ENCODE data around the gene SMIM36.
"Not testable (repeated sequence)": the region's sequence is repeated elsewhere in the genome, so short reads cannot be mapped to it uniquely, and the experiment has no call there.

Gene SMIM36

DNA sequence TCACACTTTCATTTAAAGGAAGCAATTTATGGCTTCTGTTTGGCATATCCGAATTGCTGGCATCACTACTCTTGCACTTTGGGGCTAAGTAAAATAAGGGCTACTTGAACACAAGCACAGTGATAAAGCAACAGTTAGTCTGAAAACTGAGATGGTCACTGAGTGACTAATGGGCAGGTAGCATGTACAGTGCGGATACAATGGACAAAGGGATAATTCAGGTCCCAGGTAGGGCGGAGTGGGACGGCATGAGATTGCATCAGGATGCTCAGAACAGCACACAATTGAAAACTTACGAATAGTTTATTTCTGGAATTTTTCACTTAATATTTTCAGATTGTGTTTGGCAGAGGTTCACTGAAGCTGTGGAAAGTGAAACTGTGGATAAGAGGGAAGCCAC lies 9.2 kb upstream of the SMIM36 start:
- no peak for DNase-seq
- in situ Hi-C loops (cut with MboI; ENCODE audit: low pct_unique_long_range_greater_than_20kb, low sequenced_read_pairs), result no loop called here

GRCh38 chr17:55518510-55518909 lies 7.3 kb upstream of the SMIM36 start:
- no peak for DNase-seq
- in situ Hi-C loops (cut with MboI; ENCODE audit: low pct_unique_long_range_greater_than_20kb, low sequenced_read_pairs), result no loop called here

DNA sequence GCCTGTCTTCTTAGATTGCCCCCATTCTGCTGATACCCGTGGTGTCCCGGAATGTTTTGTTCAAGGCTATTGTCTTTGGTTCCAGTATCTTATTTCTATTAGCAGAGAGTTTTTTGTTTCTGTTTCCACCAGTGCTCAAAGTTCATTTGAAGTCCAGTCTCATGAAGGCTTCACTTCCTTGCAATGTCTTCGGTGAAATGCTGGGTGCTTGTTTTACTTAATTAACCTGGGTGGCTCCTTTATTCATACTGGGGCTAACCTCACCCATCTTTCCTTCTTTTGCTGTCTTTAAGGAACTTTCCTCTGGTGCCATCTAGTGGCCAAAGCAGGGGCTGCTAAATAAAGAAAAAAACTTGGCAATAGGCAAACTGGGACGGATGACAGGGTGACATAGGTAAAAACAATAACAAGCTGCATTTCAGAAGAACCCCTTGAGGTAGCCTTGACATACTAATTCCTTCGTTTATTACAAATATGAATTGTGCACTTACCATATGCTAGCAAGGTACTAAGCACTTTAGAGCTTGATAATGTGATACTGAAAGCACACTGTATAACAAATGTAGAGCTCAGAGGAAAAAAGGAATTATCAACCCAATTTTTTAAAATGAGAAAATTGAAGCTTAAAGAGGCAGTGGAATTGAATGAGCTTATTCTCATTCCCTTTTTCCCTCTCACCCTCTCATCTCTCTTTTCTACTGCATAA lies 2.8 kb upstream of the SMIM36 start:
- in situ Hi-C loops (cut with MboI; ENCODE audit: low pct_unique_long_range_greater_than_20kb, low sequenced_read_pairs), result no loop called here
- DNase-seq, result peak; percentile 89

- in situ Hi-C loops (cut with MboI; ENCODE audit: low pct_unique_long_range_greater_than_20kb, low sequenced_read_pairs); DNase-seq: not testable (repeated sequence)
These were observed 3.6 kb downstream of the SMIM36 start for GRCh38 chr17:55507669-55508068.

- in situ Hi-C loops (cut with MboI; ENCODE audit: low pct_unique_long_range_greater_than_20kb, low sequenced_read_pairs), result not testable (repeated sequence)
These were observed 9.6 kb downstream of the SMIM36 start for GRCh38 chr17:55501626-55502025.

GRCh38 chr17:55500103-55500502 lies 11.1 kb downstream of the SMIM36 start:
- in situ Hi-C loops (cut with MboI; ENCODE audit: low pct_unique_long_range_greater_than_20kb, low sequenced_read_pairs), result no loop called here
- peak; percentile 16 for DNase-seq

More at GRCh38 chr17:55501626-55502025, 9.6 kb downstream of the SMIM36 start:
- not testable (repeated sequence) for DNase-seq

DNA sequence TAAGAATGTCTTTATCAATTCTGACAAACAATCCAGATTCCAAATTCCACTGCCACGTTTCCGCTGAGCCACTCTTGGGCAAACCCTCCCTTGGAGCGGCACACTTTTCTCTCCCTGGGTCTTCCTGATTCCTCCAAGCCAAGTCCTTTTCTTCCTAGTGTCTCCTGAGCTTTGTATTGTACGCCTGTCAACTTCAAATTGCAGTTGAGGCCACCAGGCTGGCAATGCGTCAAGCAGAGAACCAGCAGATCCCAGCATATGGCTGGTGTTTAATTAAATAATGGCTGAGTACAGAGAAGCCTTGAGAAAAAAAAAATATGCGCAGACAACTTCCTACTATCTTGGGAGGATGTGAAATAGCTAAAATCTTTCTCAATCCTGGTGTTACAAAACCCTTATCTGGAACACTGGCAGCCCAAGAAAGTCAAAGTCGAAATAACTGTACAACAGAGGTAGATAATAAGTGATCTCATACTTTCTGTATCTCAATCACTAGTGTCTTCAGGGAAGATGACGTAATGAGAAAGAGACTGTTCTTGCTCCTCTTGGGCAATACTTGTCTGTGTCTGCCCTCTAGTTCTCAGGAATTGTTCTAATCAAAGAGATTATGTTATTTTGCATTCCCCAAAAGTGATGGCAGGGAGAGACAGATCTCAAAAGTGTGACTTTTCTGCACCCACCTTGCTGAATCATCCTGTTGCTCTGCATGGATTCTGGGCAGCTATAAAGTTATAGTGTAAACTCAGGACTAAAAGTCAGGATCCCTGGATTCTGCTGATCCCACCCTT lies 15.0 kb downstream of the SMIM36 start:
- in situ Hi-C loops (cut with MboI; ENCODE audit: low pct_unique_long_range_greater_than_20kb, low sequenced_read_pairs), result no loop called here
- no peak for DNase-seq

DNA sequence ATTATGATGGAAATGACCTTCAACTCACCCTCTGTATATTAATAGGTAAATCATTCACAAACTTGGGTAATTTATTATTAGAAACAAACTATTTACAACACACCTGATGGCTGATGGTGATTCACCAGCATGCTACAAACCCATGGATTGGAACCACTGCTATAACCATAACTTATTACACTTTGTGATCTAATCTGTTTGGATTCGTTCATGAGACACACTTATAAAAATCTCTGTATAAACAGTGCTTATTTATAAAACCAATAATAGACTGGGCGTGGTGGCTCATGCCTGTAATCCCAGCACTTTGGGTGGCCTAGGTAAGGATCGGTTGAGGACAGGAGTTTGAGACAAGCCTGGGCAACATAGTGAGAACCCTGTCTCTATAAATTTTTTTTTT lies 16.0 kb downstream of the SMIM36 start:
- in situ Hi-C loops (cut with MboI; ENCODE audit: low pct_unique_long_range_greater_than_20kb, low sequenced_read_pairs), result no loop called here
- DNase-seq, result no peak

GRCh38 chr17:55492781-55493341 lies 18.4 kb downstream of the SMIM36 start:
- in situ Hi-C loops (cut with MboI; ENCODE audit: low pct_unique_long_range_greater_than_20kb, low sequenced_read_pairs), result no loop called here
- no peak for DNase-seq

GRCh38 chr17:55490376-55490775 lies 20.9 kb downstream of the SMIM36 start:
- in situ Hi-C loops (cut with MboI; ENCODE audit: low pct_unique_long_range_greater_than_20kb, low sequenced_read_pairs), result no loop called here
- no peak for DNase-seq

- DNase-seq, result no peak
- in situ Hi-C loops (cut with MboI; ENCODE audit: low pct_unique_long_range_greater_than_20kb, low sequenced_read_pairs), result no loop called here
These were observed 23.4 kb downstream of the SMIM36 start for GRCh38 chr17:55487695-55488432.

GRCh38 chr17:55484575-55484974 lies 26.7 kb downstream of the SMIM36 start:
- no peak for DNase-seq
- in situ Hi-C loops (cut with MboI; ENCODE audit: low pct_unique_long_range_greater_than_20kb, low sequenced_read_pairs), result no loop called here

DNA sequence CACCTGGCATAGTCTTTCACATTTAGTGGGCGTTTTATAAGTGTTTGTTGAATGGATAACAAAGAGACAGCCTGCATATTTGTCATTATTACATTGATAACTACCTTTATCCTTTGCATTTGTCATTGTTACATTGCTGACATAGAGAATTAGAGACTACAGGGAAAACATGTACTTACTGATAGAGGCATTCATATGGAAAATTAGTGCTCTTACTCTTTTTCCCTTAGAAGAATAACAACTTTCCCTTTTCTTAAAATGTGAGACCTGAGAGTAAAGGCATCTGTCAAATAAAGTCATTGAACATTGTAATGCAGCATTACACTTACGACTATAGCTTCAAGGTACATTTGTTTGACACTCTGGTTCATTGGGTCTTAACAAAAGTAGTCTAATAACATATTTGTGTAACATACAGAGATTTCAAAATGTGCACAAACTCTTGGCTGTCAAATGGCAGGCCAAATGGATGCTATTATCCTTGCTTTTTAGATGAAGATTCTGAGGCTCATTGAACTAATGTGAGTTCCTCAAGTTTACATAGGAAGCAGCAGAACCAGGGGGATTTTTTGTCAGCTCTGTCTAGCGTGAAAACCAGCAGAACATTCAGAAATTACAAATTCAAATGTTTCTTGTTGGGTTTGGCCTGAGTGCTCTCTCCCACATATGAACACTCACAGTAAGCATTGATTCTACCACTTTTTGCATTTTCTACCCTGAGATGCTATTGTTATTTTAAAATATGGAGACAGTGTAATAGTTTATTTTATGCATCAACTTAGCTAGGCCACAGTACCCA lies 28.5 kb downstream of the SMIM36 start:
- no peak for DNase-seq
- in situ Hi-C loops (cut with MboI; ENCODE audit: low pct_unique_long_range_greater_than_20kb, low sequenced_read_pairs), result no loop called here

DNA sequence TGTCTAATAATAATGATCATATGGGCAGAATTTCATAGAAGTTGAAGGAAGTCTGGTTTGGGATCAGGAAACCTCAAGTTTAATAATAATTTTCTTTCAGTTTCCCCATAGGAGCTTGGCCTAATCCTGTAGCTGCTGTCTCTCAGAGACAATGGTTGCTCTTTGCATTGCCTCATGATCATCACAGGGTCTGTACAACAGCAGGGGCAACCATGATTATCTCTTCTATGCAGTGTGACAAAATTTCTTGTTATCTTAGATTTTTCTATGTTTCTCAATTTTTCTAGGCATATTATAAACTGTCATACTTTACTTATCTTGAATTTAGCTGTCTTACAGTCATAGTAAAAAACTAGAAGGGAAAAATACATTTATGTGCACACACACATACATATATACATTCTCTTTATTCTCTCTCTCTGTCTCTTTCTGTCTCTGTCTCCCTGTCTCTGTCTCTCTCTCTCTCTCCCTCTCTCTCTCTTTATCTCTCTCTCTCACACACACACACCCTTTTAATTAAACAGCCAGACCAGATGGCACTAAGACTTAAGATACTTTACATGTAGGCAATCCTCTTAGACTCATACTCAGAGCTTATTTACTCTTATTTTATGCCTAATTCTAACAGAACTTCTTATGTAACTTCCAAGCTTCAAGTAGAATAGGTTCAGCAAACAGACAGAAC lies 30.5 kb downstream of the SMIM36 start:
- in situ Hi-C loops (cut with MboI; ENCODE audit: low pct_unique_long_range_greater_than_20kb, low sequenced_read_pairs), result no loop called here
- DNase-seq, result no peak

DNA sequence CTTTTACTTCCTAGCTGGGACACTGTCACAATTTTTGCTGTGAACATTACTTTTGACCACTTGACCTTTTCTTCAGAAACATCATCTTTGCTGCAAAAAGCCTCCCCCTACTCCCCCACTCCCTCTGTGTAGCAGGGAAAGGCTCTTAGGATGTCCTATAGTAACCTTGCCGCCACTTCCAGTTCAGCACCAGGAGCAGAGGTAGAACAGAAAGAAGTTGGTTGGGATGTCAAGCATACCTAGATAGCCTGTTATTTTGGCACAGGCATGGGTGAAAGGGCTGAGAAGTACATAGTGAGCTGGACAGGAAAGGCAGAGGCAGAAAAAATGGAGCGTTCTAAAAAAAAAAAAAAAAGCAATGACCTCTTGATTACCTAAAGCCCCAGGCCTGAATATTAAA lies 31.3 kb downstream of the SMIM36 start:
- no peak for DNase-seq
- in situ Hi-C loops (cut with MboI; ENCODE audit: low pct_unique_long_range_greater_than_20kb, low sequenced_read_pairs), result no loop called here

DNA sequence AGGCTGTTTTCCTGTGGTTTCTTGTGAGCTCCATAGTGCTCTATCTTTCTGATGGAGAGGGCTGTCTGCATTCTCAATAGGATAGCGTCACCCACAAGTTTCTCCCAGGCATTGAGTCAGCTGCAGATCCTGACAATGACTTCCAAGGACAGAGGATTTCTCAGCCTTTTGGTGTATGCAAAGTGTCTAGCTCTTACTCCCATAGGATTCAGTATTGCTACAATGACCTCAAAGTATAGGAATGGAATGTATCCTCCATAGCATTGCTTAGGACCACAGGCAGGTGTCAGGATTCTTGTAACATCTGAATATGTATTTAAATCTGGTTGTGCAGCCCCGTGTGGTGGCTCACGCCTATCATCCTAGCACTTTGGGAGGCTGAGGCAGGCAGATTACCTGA lies 32.3 kb downstream of the SMIM36 start:
- in situ Hi-C loops (cut with MboI; ENCODE audit: low pct_unique_long_range_greater_than_20kb, low sequenced_read_pairs), result no loop called here
- no peak for DNase-seq

DNA sequence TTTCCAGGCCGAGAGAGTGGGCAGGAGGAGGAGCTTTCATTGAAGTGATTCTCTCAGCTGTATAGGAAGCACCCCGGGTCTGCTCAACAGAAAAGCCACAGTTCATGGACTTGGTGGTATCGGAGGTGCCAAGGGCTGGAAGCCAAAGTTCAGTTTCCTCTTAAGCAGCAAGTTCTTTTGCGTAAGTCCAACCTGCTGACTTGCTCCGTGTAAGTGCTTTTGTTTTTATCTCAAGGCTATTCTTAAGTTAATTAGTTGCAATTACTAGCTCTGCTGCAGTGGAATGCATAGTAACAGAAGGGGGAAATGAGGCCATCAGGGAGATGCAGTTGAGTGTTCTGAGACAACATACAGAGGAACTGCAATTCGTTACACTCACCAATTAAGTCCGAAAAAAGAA lies 44.6 kb downstream of the SMIM36 start:
- in situ Hi-C loops (cut with MboI; ENCODE audit: low pct_unique_long_range_greater_than_20kb, low sequenced_read_pairs), result no loop called here
- DNase-seq, result no peak

- in situ Hi-C loops (cut with MboI; ENCODE audit: low pct_unique_long_range_greater_than_20kb, low sequenced_read_pairs); DNase-seq: not testable (repeated sequence)
These were observed 45.5 kb downstream of the SMIM36 start for GRCh38 chr17:55465771-55466170.

Data from KBM-7 (cell line).